ENCODE measurements around the gene ARHGAP23. TPM values are rescaled to one million over a fixed set of nuclear protein-coding genes. Genes with fewer than 3 reads are reported as not detected.
"Not testable (repeated sequence)": the region's sequence is repeated elsewhere in the genome, so short reads cannot be mapped to it uniquely, and the experiment has no call there.

The ARHGAP23 gene
- polyA plus RNA-seq, 3 donors, result 46.5 to 63.1 (median 54.8) TPM

- peak; percentile 72 to 81 (median 78) for DNase-seq (ENCODE audit: low read depth in 3 of 3, low spot score in 2 of 3)
These were observed 80.9 kb downstream of the ARHGAP23 start for GRCh38 chr17:38508954-38509771.

DNA sequence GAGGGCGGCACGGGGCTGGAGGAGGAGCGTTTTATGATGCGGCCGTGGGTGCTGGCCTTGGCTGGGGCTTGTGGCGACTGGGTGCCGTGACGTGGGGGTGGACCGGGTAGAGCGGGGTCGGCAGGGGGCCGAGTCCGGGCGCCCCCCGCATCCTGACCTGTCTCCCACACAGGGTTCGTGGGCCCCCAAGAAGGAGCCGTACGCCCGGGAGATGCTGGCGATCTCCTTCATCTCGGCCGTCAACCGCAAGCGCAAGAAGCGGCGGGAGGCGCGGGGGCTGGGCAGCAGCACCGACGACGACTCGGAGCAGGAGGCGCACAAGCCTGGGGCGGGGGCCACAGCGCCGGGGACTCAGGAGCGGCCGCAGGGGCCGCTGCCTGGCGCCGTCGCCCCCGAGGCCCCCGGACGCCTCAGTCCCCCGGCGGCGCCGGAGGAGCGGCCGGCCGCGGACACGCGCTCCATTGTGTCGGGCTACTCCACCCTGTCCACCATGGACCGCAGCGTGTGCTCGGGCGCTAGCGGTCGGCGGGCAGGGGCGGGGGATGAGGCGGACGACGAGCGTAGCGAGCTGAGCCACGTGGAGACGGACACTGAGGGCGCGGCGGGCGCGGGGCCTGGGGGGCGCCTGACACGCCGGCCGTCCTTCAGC is 81.6 kb downstream of the ARHGAP23 start:
- DNase-seq (ENCODE audit: low read depth in 3 of 3, low spot score in 2 of 3), result no peak

GRCh38 chr17:38510421-38511149 is 82.3 kb downstream of the ARHGAP23 start:
- peak in 1 of 3 donors; percentile 56 for DNase-seq (ENCODE audit: low read depth in 3 of 3, low spot score in 2 of 3)

GRCh38 chr17:38511150-38512108 is 83.2 kb downstream of the ARHGAP23 start:
- no peak for DNase-seq (ENCODE audit: low read depth in 3 of 3, low spot score in 2 of 3)

- DNase-seq (ENCODE audit: low read depth in 3 of 3, low spot score in 2 of 3), result no peak
These were observed 84.3 kb downstream of the ARHGAP23 start for GRCh38 chr17:38512473-38513058.

GRCh38 chr17:38526526-38526925 is 98.3 kb downstream of the ARHGAP23 start:
- not testable (repeated sequence) for DNase-seq (ENCODE audit: low read depth in 3 of 3, low spot score in 2 of 3)

- not testable (repeated sequence) for DNase-seq (ENCODE audit: low read depth in 3 of 3, low spot score in 2 of 3)
These were observed 99.9 kb downstream of the ARHGAP23 start for GRCh38 chr17:38528141-38528540.

GRCh38 chr17:38530856-38531255 is 102.6 kb downstream of the ARHGAP23 start:
- DNase-seq (ENCODE audit: low read depth in 3 of 3, low spot score in 2 of 3), result not testable (repeated sequence)

- DNase-seq (ENCODE audit: low read depth in 3 of 3, low spot score in 2 of 3), result not testable (repeated sequence)
These were observed 103.5 kb downstream of the ARHGAP23 start for GRCh38 chr17:38531761-38532160.

GRCh38 chr17:38532451-38532850 is 104.2 kb downstream of the ARHGAP23 start:
- DNase-seq (ENCODE audit: low read depth in 3 of 3, low spot score in 2 of 3), result no peak

DNA sequence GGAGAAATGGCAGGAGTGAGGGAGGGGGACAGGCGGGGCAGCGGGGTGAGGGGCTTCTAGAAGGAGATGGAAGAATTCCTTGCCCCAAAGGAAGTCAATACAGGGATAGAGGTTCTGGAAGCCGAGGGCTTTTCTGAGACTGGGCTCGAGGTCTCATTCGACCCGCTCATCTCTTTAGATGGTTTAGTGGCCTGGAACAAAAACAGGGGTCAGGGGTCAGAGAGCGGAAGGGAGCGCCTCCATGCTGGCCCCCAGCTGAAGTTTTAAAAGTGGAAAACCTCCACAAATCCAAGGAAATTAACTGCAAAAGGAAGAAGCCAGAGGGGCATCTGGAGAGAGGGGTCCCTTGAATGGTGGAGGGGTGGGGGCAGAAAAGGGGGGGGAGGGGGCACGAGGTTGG is 105.0 kb downstream of the ARHGAP23 start:
- DNase-seq (ENCODE audit: low read depth in 3 of 3, low spot score in 2 of 3), result no peak

GRCh38 chr17:38533866-38534497 is 105.7 kb downstream of the ARHGAP23 start:
- no peak for DNase-seq (ENCODE audit: low read depth in 3 of 3, low spot score in 2 of 3)

GRCh38 chr17:38534498-38534885 is 106.2 kb downstream of the ARHGAP23 start:
- DNase-seq (ENCODE audit: low read depth in 3 of 3, low spot score in 2 of 3), result no peak

DNA sequence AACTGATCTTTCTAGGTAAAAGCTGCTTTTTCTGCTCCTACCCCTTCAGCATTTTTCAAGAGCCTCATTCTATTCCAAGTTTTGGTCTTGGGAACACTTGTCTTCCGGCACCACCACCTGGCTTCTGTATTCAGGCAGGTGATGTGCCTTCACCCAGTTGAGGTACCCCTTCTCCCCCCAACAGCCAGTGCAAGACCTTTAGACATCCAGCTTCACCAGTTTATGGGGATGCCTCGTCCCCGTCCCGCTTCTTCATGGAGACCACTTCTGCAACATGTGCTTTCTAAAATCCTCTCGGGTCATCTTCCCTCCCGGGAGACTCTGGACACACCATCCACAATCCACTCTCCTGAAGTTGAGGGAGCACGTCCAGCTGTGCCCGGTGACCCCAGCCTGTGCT is 107.6 kb downstream of the ARHGAP23 start:
- no peak for DNase-seq (ENCODE audit: low read depth in 3 of 3, low spot score in 2 of 3)

DNA sequence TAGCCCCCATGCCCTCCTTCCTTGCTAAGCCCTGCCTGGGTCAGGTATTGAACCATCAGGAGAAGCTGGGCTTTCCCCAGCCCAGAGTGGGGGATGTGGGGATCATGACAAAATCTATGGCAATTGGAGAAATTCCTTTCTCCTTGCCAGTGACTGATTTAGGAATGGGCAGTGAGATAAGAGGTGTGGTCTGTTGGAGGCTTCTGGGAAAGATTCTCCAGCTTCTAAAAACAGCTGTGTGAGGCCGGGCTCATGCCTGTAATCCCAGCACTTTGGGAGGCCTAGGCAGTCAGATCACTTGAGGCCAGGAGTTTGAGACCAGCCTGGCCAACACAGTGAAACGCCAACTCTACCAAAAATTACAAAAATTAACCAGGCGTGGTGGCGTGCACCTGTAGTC is 108.4 kb downstream of the ARHGAP23 start:
- no peak for DNase-seq (ENCODE audit: low read depth in 3 of 3, low spot score in 2 of 3)

- DNase-seq (ENCODE audit: low read depth in 3 of 3, low spot score in 2 of 3), result no peak
These were observed 110.6 kb downstream of the ARHGAP23 start for GRCh38 chr17:38538906-38539305.

- no peak for DNase-seq (ENCODE audit: low read depth in 3 of 3, low spot score in 2 of 3)
These were observed 111.1 kb downstream of the ARHGAP23 start for GRCh38 chr17:38539386-38539785.

GRCh38 chr17:38540514-38541045 is 112.3 kb downstream of the ARHGAP23 start:
- DNase-seq (ENCODE audit: low read depth in 3 of 3, low spot score in 2 of 3), result no peak

DNA sequence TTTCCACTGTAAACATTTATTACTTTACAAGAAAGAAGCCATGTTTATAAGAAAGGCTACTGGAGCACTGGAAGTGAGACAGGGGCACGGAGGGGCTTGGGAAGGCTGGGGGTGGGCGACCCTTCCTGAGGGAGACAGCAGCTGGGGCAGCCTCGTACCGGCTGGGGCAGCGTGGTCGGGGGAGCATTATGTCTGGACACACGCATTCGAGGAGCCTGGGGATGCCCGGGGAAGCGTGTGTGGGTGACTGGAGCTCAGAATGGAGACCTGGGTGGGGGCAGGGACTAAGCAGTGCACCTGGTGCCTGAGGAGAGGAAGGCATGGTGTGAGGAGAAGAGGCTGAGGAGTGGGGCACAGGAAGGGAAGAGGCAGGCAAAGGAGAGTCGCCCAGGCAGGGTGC is 113.0 kb downstream of the ARHGAP23 start:
- no peak for DNase-seq (ENCODE audit: low read depth in 3 of 3, low spot score in 2 of 3)

Measured in right renal cortex interstitium (tissue), 3 donors.